ENCODE data around the gene RXFP3. TPM values are rescaled to one million over a fixed set of nuclear protein-coding genes. Genes with fewer than 3 reads are reported as not detected.
"Not testable (repeated sequence)": the region's sequence is repeated elsewhere in the genome, so short reads cannot be mapped to it uniquely, and the experiment has no call there.

RXFP3 gene
- total RNA-seq, 1 donor from 2014 or later = not detected

DNA sequence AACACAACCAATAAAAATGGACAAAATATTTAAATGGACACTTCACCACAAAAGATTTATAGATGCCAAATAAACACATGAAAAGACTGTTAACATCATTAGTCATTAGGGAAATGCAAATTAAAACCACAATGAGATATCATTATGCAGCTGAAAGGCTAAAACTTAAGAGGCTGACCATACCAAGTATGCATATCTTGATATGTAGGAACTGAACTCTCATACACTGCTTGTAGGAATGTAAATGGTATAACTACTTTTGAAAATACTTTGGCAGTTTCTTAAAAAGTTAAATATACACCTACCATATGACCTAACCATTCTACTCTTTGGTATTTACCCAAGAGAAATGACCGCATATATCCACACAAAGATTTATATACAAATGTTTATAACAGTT lies 30.8 kb upstream of the RXFP3 start:
- DNase-seq (no peak), ATAC-seq (no peak)
- Histone ChIP-seq H3K27ac (no peak overlapping the region), H3K9me3 (peaks cover 25% of the 10 kb centered on the region), H3K4me1 (no peaks in the 10 kb centered on the region), H3K4me3 (no peak overlapping the region), H3K36me3 (no peaks in the 10 kb centered on the region), H3K27me3 (ENCODE audit: low read depth) (peaks cover 3% of the 10 kb centered on the region)
- intact Hi-C loops (cut with DNase I) = no loop called here
- TF ChIP-seq, protein P1, sequence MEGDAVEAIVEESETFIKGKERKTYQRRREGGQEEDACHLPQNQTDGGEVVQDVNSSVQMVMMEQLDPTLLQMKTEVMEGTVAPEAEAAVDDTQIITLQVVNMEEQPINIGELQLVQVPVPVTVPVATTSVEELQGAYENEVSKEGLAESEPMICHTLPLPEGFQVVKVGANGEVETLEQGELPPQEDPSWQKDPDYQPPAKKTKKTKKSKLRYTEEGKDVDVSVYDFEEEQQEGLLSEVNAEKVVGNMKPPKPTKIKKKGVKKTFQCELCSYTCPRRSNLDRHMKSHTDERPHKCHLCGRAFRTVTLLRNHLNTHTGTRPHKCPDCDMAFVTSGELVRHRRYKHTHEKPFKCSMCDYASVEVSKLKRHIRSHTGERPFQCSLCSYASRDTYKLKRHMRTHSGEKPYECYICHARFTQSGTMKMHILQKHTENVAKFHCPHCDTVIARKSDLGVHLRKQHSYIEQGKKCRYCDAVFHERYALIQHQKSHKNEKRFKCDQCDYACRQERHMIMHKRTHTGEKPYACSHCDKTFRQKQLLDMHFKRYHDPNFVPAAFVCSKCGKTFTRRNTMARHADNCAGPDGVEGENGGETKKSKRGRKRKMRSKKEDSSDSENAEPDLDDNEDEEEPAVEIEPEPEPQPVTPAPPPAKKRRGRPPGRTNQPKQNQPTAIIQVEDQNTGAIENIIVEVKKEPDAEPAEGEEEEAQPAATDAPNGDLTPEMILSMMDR (IDR thresholded peaks at IDR 0.05) = no peak

DNA sequence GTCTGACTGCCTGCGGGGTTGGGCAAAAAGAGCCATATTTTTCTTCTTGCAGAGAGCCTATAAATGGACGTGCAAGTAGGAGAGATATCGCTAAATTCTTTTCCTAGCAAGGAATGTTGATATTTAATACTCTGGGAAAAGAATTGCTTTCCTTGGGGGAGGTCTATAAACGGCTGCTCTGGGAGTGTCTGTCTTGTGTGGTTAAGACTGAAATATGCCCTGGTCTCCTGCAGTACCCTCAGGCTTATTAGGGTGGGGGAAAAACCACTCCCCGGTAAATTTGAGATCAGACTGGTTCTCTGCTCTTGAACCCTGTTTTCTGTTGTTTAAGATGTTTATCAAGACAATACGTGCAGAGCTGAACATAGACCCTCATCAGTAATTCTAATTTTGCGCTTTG lies 29.9 kb upstream of the RXFP3 start:
- H3K4me3 ChIP-seq; ATAC-seq; H3K36me3 ChIP-seq; intact Hi-C loops (cut with DNase I); H3K27me3 ChIP-seq (ENCODE audit: low read depth); H3K4me1 ChIP-seq; H3K27ac ChIP-seq; DNase-seq: not testable (repeated sequence)
- H3K9me3 ChIP-seq = peaks cover 25% of the 10 kb centered on the region

DNA sequence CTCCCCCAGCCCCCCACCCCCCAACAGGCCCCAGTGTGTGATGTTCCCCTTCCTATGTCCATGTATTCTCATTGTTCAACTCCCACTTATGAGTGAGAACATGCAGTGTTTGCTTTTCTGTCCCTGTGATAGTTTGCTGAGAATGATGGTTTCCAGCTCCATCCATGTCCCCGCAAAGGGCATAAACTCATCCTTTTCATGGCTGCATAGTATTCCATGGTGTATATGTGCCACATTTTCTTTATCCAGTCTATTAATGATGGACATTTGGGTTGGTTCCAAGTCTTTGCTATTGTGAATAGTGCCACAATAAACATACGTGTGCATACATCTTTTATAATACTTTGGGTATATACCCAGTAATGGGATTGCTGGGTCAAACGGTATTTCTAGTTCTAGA lies 21.3 kb upstream of the RXFP3 start:
- intact Hi-C loops (cut with DNase I); H3K9me3 ChIP-seq; H3K4me3 ChIP-seq; H3K36me3 ChIP-seq; H3K27ac ChIP-seq; ATAC-seq; DNase-seq; H3K27me3 ChIP-seq (ENCODE audit: low read depth); H3K4me1 ChIP-seq: not testable (repeated sequence)

DNA sequence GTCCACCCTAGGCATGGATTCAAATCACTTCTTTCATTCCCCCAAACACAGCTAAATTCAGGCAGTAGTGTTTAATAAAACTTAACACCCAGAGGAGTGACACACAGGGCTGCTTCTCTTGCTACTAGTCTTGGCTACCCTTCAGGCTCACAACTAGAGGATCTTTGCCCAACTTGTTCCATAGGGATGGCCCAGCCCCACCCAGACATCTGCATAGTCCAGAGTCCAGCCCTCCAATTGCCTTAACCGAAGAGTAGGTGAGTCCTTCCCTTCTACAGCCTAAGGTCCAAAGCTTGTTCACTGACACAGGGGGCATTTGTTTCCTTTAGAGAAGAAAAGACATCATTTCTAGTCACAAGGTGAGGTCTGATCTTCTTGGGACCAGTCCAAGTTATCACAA lies 15.2 kb upstream of the RXFP3 start:
- Histone ChIP-seq H3K4me1 (no peaks in the 10 kb centered on the region), H3K27ac (no peak overlapping the region), H3K4me3 (no peak overlapping the region), H3K36me3 (no peaks in the 10 kb centered on the region), H3K9me3 (peaks cover 3% of the 10 kb centered on the region), H3K27me3 (ENCODE audit: low read depth) (no peaks in the 10 kb centered on the region)
- DNase-seq (no peak), ATAC-seq (no peak)
- TF ChIP-seq, protein P1 (IDR thresholded peaks at IDR 0.05) = no peak
- intact Hi-C loops (cut with DNase I) = no loop called here

DNA sequence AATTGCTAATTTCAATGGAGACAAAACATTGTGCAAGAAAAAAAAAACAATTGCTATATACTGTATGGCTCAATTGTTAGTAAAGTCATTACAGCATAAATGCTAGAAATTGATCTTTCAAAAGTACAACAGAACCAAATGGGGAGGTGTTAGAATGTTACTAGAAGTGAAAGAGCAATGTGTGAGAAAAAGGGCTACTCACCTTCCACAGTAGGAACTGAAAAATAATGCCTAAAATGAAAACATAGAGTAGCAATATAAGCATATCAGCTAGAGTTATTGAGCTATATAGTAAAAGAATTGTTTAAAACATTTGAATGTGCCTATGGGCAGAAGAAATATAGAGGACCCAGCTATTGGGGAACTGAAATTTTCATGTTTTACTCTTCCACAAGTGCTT lies 10.9 kb upstream of the RXFP3 start:
- Histone ChIP-seq H3K9me3 (no peaks in the 10 kb centered on the region), H3K36me3 (no peaks in the 10 kb centered on the region), H3K4me3 (no peak overlapping the region), H3K4me1 (no peaks in the 10 kb centered on the region), H3K27me3 (ENCODE audit: low read depth) (no peaks in the 10 kb centered on the region), H3K27ac (no peak overlapping the region)
- DNase-seq (no peak), ATAC-seq (no peak)
- intact Hi-C loops (cut with DNase I) = no loop called here
- TF ChIP-seq, protein P1 (IDR thresholded peaks at IDR 0.05) = no peak

DNA sequence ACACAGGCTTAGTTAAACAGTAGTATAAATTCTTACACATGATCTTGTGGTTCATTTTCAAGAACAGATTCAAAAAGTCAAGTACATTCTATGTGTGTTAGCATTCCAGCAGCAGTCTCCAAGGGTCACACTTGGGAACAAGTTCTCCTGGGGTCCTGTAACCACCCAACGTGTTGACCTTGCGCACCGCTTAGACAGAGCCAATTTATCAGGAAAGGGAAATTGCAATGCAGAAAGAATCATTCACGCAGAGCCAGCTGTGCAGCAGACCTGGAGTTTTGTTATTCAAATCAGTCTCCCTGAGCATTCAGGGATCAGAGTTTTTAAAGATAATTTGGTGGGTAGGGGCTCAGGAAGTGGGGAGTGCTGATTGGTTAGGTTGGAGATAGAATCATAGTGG lies 8.5 kb upstream of the RXFP3 start:
- no peak overlapping the region for H3K4me3 ChIP-seq
- no peak for ATAC-seq
- no peak overlapping the region for H3K27ac ChIP-seq
- no peaks in the 10 kb centered on the region for H3K27me3 ChIP-seq (ENCODE audit: low read depth)
- TF ChIP-seq, protein P1 (IDR thresholded peaks at IDR 0.05) = no peak
- intact Hi-C loops (cut with DNase I) = no loop called here
- no peaks in the 10 kb centered on the region for H3K36me3 ChIP-seq
- DNase-seq = no peak
- no peaks in the 10 kb centered on the region for H3K4me1 ChIP-seq
- no peaks in the 10 kb centered on the region for H3K9me3 ChIP-seq

DNA sequence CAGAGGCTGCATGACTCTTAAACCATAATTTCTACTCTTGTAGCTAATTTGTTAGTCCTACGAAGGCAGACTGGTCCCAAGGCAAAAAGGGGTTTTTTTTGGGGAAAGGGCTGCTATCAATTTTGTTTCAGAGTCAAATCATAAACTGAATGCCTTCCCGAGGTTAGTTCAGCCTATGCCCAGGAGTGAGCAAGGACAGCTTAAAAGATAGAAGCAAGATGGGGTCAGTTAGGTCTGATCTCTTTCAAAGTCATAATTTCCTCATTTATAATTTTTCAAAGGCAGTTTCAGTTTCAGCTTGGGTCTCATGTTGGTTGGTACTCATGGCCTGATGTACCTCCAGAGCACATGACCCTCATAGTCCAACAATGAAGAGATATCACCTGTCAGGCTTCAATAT lies 7.9 kb upstream of the RXFP3 start:
- DNase-seq (no peak), ATAC-seq (no peak)
- H3K9me3 ChIP-seq = no peaks in the 10 kb centered on the region
- H3K4me3 ChIP-seq = no peak overlapping the region
- no peaks in the 10 kb centered on the region for H3K4me1 ChIP-seq
- H3K27me3 ChIP-seq (ENCODE audit: low read depth) = no peaks in the 10 kb centered on the region
- H3K36me3 ChIP-seq = no peaks in the 10 kb centered on the region
- H3K27ac ChIP-seq = no peak overlapping the region
- TF ChIP-seq, protein P1 (IDR thresholded peaks at IDR 0.05) = no peak
- intact Hi-C loops (cut with DNase I) = no loop called here
